ENCODE measurements around the gene PBOV1. TPM values are rescaled to one million over a fixed set of nuclear protein-coding genes. Genes with fewer than 3 reads are reported as not detected.

Gene PBOV1
- total and polyA plus RNA-seq, 7 donors: not detected

DNA sequence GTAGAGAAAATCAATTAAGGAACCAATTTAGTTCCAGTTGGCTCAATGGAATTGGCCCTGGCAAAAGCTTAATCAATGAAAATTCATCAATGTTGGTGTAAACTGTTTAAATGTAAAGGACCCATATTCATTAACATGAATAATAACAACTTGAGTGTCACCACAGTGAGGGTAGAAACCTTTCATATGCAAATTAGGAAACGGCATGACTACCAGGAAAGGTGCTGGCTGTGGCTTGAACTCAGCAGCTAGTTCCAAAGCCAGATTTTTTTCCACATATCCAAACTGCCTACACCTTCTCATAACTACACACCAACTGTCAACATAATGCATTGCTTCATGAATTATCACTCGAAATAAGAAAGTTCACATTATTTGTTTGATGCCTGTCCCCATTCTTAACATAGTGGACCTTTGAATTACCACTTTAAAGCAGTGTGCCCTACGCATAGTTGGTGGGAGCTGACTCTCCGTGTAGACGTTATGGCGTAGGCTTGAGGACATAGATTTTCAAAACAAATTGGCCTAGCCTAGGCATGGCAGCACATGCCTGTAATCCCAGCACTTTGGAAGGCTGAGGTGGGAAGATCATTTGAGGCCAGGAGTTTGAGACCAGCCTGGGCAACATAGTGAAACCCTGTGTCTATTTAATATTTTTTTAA, 19.7 kb downstream of the PBOV1 start:
- ATAC-seq (no peak), DNase-seq (no peak)
- Histone ChIP-seq H3K27me3 (ENCODE audit: insufficient read depth in 3 of 3, low read length in 2 of 3) (no peaks in the 10 kb centered on the region), H3K36me3 (ENCODE audit: insufficient read depth in 1 of 2, low read depth in 1 of 2) (no peaks in the 10 kb centered on the region), H3K9me3 (no peaks in the 10 kb centered on the region), H3K4me3 (no peak overlapping the region), H3K27ac (no peak overlapping the region), H3K4me1 (no peaks in the 10 kb centered on the region)
- TF ChIP-seq CTCF (IDR thresholded peaks at IDR 0.05): no peak
- intact Hi-C loops (cut with DNase I): no loop called here
- WGBS, 3 donors: 65 to 74% (median 69%) methylated on average over 6 of the region's 6 CpGs

GRCh38 chr6:138197570-138197969, 20.7 kb downstream of the PBOV1 start:
- TF ChIP-seq CTCF (IDR thresholded peaks at IDR 0.05): no peak
- intact Hi-C loops (cut with DNase I): no loop called here
- Histone ChIP-seq H3K9me3 (no peaks in the 10 kb centered on the region), H3K36me3 (ENCODE audit: insufficient read depth in 1 of 2, low read depth in 1 of 2) (no peaks in the 10 kb centered on the region), H3K27ac (no peak overlapping the region), H3K4me1 (no peaks in the 10 kb centered on the region), H3K4me3 (no peak overlapping the region), H3K27me3 (ENCODE audit: insufficient read depth in 3 of 3, low read length in 2 of 3) (no peaks in the 10 kb centered on the region)
- ATAC-seq (no peak), DNase-seq (no peak)
- 94 to 95% (median 94%) methylated on average over 7 of the region's 7 CpGs for WGBS, 3 donors

- no peak for TF ChIP-seq CTCF (IDR thresholded peaks at IDR 0.05)
- WGBS, 3 donors: 93 to 97% (median 96%) methylated on average over 3 of the region's 3 CpGs
- ATAC-seq: no peak
Measured at GRCh38 chr6:138196122-138196738, 22.1 kb downstream of the PBOV1 start.

GRCh38 chr6:138194287-138194686, 24.0 kb downstream of the PBOV1 start:
- H3K27ac ChIP-seq: no peak overlapping the region
- no peak for DNase-seq
- ATAC-seq: no peak
- no peaks in the 10 kb centered on the region for H3K36me3 ChIP-seq (ENCODE audit: insufficient read depth in 1 of 2, low read depth in 1 of 2)
- no peak for TF ChIP-seq CTCF (IDR thresholded peaks at IDR 0.05)
- intact Hi-C loops (cut with DNase I): no loop called here
- no peaks in the 10 kb centered on the region for H3K27me3 ChIP-seq (ENCODE audit: insufficient read depth in 3 of 3, low read length in 2 of 3)
- WGBS, 3 donors: 37 to 55% (median 46%) methylated on average over 4 of the region's 4 CpGs
- no peaks in the 10 kb centered on the region for H3K4me1 ChIP-seq
- no peaks in the 10 kb centered on the region for H3K9me3 ChIP-seq
- H3K4me3 ChIP-seq: no peak overlapping the region

More at GRCh38 chr6:138196122-138196738, 22.1 kb downstream of the PBOV1 start:
- no peaks in the 10 kb centered on the region for H3K27me3 ChIP-seq (ENCODE audit: insufficient read depth in 3 of 3, low read length in 2 of 3)
- no peaks in the 10 kb centered on the region for H3K9me3 ChIP-seq
- H3K27ac ChIP-seq: no peak overlapping the region
- H3K36me3 ChIP-seq (ENCODE audit: insufficient read depth in 1 of 2, low read depth in 1 of 2): no peaks in the 10 kb centered on the region
- H3K4me3 ChIP-seq: no peak overlapping the region
- no peak for DNase-seq
- H3K4me1 ChIP-seq: no peaks in the 10 kb centered on the region
- intact Hi-C loops (cut with DNase I): no loop called here
